Measurements from ENCODE around the gene IGF2R.
"Not testable (repeated sequence)": the region's sequence is repeated elsewhere in the genome, so short reads cannot be mapped to it uniquely, and the experiment has no call there.

Gene IGF2R

GRCh38 chr6:160102956-160103824 is 134.3 kb downstream of the IGF2R start:
- peak; percentile 47 for DNase-seq

DNA sequence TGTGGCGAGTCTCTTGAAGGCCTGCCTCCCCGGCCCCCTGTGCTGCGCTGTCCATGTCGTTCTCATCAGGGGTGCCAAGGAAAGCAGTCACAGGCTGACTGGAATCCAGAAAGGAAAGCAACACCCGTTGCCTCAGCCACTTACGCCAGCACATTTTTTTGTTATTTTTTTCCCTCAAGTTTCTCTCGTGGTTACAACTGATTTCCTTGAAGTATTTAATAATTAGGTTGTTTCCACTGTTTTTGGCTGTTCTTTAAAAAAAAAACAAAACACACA is 134.9 kb downstream of the IGF2R start:
- DNase-seq = no peak

- DNase-seq = no peak
These were observed 136.1 kb downstream of the IGF2R start for GRCh38 chr6:160104821-160105517.

GRCh38 chr6:160106010-160106409 is 137.1 kb downstream of the IGF2R start:
- DNase-seq = no peak

DNA sequence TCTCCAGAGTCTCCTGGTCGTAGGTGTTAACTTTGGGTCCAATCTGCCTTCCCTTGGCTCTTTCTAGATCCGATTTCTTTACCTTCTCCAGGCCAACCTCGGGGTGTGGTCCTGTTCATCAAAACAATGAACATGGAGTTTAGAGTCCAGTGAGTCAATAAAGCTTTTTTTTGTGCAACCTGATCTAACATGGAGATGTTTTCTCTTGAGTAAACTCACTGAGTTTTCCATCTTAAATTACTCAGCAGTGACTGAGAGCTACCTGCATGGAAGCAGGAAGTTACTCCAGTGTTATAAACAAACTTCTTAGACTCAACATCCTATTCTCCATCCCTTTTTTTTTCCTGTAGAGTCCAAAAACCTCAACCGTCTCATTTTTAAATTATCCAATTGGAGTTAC is 137.8 kb downstream of the IGF2R start:
- DNase-seq = no peak

DNA sequence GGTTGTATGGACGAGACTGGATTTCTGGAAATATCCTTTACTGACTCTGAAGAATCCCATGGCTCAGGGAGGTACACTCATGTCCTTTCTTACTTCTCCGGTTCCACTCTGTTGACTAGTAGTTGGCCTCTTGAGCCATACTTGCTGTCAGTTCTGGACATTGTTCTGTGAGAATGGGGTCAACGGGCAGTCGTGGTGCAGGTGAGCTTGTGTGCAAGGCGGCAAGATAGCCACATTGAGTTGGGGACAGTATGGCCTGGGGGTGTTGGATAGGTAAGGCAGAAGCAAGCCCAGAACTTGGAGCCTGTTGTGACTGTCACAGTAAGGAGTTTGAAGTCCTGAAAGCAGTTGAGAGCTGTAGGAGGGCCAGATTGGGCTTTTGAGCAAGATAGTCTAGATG is 139.2 kb downstream of the IGF2R start:
- no peak for DNase-seq

GRCh38 chr6:160110586-160111123 is 141.8 kb downstream of the IGF2R start:
- DNase-seq = no peak

- no peak for DNase-seq
These were observed 142.9 kb downstream of the IGF2R start for GRCh38 chr6:160111806-160112205.

- no peak for DNase-seq
These were observed 143.9 kb downstream of the IGF2R start for GRCh38 chr6:160112628-160113299.

GRCh38 chr6:160114536-160114935 is 145.7 kb downstream of the IGF2R start:
- not testable (repeated sequence) for DNase-seq

GRCh38 chr6:160115421-160115820 is 146.5 kb downstream of the IGF2R start:
- DNase-seq = no peak

- DNase-seq = no peak
These were observed 147.5 kb downstream of the IGF2R start for GRCh38 chr6:160116411-160116810.

- DNase-seq = no peak
These were observed 148.3 kb downstream of the IGF2R start for GRCh38 chr6:160117137-160117536.

- no peak for DNase-seq
These were observed 149.8 kb downstream of the IGF2R start for GRCh38 chr6:160118620-160119229.

GRCh38 chr6:160120087-160120486 is 151.2 kb downstream of the IGF2R start:
- DNase-seq = no peak

- no peak for DNase-seq
These were observed 152.7 kb downstream of the IGF2R start, which contains the start of gene SLC22A1 for GRCh38 chr6:160121558-160121957. Gene SLC22A1 (plus strand): TSS chr6:160121815. CDS start chr6:160121936, 121 bp downstream.

DNA sequence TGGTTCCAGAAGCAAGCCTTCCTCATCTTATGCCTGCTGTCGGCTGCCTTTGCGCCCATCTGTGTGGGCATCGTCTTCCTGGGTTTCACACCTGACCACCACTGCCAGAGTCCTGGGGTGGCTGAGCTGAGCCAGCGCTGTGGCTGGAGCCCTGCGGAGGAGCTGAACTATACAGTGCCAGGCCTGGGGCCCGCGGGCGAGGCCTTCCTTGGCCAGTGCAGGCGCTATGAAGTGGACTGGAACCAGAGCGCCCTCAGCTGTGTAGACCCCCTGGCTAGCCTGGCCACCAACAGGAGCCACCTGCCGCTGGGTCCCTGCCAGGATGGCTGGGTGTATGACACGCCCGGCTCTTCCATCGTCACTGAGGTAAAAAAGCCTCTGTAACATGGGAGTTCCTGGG is 153.1 kb downstream of the IGF2R start:
- DNase-seq = no peak

- DNase-seq = peak; percentile 6
These were observed 153.9 kb downstream of the IGF2R start for GRCh38 chr6:160122744-160123143.

DNA sequence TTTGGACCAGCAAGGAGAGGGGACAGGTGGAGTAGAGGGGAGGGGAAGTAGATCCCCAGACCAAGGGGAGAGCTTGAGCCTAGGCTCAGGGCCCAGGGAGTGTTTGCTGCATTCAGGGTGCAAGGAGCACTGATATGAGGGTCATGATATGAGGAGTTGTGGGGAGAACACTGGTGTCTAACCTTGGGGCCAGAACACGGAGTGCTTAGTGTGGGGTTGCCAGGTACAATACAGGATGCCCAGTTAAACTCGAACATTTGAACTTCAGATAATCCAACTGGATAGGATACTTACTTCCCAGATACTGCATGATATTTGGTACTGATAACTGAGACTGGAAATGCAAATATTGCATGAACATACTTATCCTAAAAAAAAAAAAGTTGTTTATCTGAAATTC is 155.1 kb downstream of the IGF2R start:
- no peak for DNase-seq

GRCh38 chr6:160124605-160125004 is 155.7 kb downstream of the IGF2R start:
- no peak for DNase-seq

DNA sequence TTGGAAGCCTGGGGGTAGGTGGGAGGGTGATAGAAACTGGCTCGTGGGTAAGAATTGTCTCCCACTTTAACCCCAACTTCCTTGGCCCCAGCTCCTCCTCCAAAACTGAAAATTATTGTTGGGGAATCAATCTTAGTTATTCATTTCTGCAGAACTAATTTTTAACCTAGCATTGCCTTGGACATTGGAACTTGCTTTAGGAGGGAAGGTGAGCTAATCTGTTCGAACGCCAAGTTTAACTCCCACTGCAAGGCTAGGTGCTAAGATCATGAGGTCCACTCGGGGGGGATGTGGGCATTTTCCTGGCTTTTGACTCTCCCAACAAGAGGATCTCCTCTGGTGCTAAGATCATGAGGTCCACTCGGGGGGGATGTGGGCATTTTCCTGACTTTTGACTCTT is 156.2 kb downstream of the IGF2R start:
- DNase-seq = not testable (repeated sequence)

DNA sequence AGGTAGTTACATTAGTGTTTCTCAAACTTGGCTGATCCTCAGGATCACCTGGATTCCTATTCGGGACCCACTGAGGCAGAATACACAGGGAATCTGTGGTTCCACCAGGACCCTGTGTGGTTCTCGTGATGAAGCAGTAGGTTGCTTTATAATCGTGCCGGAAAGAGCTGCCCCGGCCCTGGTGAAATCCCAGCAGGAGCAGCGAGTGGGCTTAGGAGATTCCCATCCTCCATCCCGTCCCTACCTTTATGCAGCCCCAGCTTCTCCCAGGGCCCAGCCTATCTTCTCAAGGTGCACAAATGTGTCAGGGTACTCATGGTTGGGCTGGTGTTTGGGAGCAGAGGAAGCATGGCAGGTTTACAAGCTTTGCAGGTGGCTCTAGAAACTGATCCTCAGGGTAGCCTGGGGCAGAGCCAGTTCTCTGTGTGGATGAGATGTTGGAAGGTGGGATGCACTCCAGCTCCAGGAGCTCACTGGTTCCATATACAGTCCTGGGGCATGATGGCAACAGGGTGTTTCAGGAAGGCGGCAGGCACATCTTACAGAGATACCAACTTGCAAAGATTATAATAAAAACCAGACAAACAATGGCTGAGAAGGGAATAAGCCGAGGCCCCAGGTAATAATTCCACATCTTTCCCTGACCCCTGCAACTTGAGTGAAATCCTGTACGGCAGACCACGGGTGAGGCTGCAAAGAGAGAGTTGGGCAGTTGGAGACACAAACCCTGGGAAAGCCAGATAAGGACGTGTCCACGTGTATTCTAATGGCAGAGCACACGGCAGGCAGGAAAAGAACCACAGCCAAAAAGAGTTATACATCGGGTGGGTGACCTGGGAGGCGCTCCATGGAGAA is 158.6 kb downstream of the IGF2R start:
- no peak for DNase-seq

All from fibroblast of skin of right biceps (primary cell).